Prostate gland (tissue), 2 donors: ENCODE data around the gene AKT2.

Source experiments
- CTCF ChIP-seq, 4 experiments: fragments of 200-600 bp in 2 of 4; fragments of 450-650 bp in 2 of 4; sonication (generic) in 2 of 4; IDR thresholded peaks; 1 replicate in 3 of 4; 2 replicates in 1 of 4; pipeline ENCODE4 v1.5.1; 2016 to 2019; ENCODE audit warnings: antibody characterized with exemption in 4 of 4, mild to moderate bottlenecking in 2 of 4, moderate library complexity in 2 of 4
- POLR2A ChIP-seq: fragments of 450-650 bp; IDR thresholded peaks from one replicate; pipeline ENCODE4 v1.6.1; 2016; ENCODE audit warnings: antibody characterized with exemption, mild to moderate bottlenecking
- POLR2AphosphoS5 ChIP-seq: sonication (generic); formaldehyde crosslinking; IDR thresholded peaks from one replicate; pipeline ENCODE4 v1.6.1; 2017; ENCODE audit warnings: antibody characterized with exemption

- TF ChIP-seq POLR2AphosphoS5 = peak; percentile 43
- TF ChIP-seq CTCF (IDR thresholded peaks at IDR 0.05) = peak in 1 of 4 experiments; percentile 4
- no peak for TF ChIP-seq POLR2A
Measured at GRCh38 chr19:40331052-40331451, 45.9 kb upstream of the AKT2 start.
